GM18909 (cell line): ENCODE results near the gene CCL17.

ENCODE experiments used
- ATAC-seq: cut with Tn5 transposase; IDR thresholded peaks from one replicate; pipeline ENCODE4 v1.9.1; 2021; ENCODE audit warnings: mild to moderate bottlenecking; ENCODE audit not compliant: unreplicated experiment, poor library complexity

CCL17 gene

GRCh38 chr16:57377080-57377841 lies 27.3 kb upstream of the CCL17 start:
- ATAC-seq = peak; percentile 75

GRCh38 chr16:57379579-57379978 lies 25.0 kb upstream of the CCL17 start:
- ATAC-seq = no peak

DNA sequence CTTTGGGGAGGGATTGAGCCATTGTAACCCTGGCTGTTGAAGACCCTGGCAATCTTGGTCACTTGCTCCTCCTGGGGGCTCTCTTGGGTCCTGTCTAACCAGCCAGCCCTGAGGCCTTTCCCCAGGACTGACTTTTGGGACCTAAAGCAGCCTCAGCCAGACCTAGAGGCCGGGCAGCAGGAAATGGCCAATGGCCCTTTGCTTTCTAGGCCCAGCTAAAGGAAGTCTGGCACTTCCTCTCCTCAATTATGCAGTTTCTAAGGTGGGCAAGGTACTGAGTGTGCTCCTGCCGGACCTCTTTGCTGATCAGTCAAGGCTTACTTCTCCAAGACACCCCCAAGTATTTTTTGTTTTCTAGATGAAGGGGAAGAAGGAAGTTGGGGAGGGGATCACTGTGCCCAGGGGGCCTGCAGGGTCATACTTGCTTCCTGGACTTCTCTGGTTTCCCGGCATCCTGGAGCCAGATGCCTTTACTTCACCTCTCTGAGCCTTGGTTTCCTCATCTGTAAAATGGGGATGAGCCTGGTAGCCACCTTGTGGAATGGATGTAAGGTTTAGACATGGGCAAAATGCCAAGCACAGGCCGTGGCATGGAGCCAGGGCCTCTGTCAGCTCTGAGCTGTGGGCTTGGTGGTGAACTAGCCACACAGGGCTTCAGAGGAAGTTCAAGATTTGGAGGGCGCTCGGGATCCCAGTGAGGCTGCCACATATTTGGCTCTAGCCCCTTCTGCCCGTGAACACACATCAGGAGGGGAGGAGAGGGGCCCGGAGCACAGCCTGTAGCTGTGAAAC lies 23.7 kb upstream of the CCL17 start:
- ATAC-seq = no peak

DNA sequence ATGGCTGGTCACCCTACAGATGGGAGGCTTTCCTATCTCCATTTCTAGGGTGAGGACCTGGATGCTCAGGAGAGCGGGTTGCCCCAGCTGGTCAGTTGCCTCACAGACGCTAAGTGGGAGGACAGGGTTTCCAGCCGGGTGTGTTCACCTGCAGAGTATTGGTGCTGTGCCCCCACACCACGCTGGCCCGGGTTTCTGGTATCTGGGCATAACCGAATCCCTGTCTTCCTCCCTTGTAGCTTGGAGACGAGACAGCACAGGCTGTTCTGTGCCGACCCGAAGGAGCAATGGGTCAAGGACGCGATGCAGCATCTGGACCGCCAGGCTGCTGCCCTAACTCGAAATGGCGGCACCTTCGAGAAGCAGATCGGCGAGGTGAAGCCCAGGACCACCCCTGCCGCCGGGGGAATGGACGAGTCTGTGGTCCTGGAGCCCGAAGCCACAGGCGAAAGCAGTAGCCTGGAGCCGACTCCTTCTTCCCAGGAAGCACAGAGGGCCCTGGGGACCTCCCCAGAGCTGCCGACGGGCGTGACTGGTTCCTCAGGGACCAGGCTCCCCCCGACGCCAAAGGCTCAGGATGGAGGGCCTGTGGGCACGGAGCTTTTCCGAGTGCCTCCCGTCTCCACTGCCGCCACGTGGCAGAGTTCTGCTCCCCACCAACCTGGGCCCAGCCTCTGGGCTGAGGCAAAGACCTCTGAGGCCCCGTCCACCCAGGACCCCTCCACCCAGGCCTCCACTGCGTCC lies 22.6 kb upstream of the CCL17 start:
- ATAC-seq = no peak

- no peak for ATAC-seq
Measured at GRCh38 chr16:57382535-57383275, 21.9 kb upstream of the CCL17 start.

DNA sequence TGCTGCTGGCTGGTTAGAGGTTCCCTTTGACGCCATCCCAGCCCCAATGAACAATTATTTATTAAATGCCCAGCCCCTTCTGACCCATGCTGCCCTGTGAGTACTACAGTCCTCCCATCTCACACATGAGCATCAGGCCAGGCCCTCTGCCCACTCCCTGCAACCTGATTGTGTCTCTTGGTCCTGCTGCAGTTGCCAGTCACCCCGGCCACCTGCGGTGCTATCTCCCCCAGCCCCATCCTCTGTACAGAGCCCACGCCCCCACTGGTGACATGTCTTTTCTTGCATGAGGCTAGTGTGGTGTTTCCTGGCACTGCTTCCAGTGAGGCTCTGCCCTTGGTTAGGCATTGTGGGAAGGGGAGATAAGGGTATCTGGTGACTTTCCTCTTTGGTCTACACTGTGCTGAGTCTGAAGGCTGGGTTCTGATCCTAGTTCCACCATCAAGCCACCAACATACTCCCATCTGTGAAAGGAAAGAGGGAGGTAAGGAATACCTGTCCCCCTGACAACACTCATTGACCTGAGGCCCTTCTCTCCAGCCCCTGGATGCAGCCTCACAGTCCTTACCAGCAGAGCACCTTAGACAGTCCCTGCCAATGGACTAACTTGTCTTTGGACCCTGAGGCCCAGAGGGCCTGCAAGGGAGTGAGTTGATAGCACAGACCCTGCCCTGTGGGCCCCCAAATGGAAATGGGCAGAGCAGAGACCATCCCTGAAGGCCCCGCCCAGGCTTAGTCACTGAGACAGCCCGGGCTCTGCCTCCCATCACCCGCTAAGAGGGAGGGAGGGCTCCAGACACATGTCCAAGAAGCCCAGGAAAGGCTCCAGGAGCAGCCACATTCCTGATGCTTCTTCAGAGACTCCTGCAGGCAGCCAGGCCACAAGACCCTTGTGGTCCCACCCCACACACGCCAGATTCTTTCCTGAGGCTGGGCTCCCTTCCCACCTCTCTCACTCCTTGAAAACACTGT lies 21.0 kb upstream of the CCL17 start:
- no peak for ATAC-seq

- ATAC-seq = no peak
Measured at GRCh38 chr16:57384248-57385070, 20.1 kb upstream of the CCL17 start.

DNA sequence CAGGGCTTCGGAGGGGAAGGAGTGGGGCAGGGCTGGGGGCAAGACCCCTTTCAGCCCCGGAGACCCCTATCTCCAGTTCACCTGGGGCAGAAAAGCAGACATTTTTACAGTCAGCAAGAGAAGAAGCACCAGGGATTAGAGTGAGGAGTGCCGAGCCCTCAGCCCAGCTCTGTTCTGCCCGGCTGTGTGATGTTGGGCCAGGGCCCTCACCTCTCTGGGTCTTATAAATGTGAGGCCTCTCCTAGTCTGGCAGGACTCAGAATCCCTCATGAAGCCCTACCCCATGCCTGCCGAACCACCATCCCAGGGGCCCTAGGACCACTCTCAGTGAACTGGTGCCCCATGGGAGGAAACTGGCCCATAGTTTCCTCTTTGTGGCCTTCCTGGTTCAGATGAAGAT lies 19.5 kb upstream of the CCL17 start:
- ATAC-seq = no peak

GRCh38 chr16:57386381-57386951 lies 18.1 kb upstream of the CCL17 start:
- ATAC-seq = no peak

DNA sequence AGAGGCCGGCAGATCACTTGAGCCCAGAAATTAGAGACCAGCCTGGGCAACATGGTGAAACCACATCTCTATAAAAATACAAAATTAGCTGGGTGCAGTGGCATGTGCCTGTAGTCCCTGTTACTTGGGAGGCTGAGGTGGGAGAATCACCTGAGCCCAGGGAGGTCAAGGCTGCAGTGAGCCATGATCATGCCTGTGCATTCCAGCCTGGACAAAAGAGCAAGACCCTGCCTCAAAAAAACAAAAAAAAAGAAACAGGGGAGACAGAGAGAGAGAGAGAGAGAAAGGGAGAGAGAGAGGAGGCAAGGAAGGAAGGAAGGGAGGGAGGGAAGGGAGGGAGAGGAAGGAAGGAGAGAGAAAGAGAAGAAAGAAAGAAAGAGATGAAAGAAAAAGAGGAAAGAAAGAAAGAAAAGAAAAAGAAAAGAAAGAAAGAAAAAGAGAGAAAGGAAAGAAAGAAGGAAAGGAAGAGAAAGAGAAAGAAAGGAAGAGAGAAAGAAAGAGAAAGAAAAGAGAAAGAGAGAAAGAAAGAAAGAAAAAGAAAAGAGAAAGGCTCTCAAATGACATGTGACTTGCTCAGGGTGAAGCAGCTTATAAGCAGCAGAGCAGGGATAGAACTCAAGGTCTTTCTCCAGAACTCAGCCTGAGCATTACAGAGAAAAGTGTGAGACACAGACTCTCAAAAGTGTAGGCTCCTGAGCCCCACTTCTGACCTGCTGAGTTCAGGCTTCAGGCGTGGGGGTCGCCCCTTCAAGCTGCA lies 16.8 kb upstream of the CCL17 start:
- ATAC-seq = no peak

DNA sequence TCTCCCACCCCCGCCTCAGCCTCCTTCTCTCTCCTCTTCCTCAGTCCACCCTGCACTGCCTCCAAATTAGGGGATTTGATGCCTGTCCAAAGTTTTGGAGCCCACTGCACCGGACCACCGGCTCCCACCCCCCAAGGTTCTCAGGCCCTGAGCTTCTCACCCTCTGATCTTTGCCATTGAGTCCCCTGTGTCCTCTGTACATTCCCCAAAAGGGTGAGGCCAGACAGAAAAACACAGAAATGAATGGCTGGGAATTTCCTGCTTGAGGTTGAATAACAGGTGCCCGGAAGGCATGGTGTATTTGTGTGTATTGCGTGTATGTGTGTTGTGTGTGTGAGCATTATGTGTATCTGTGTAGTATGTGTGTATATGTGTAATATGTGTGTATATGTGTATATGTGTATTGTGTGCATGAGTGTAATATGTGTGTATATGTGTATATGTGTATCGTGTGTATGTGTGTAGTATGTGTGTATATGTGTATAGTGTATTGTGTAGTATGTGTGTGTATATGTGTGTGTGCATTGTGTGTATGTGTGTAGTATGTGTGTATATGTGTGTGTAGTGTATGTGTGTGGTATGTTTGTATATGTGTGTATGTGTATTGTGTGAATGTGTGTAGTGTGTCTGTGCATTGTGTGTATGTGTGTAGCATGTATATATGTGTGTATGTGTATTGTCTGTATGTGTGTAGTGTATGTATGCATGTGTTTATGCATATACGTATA lies 16.0 kb upstream of the CCL17 start:
- no peak for ATAC-seq

DNA sequence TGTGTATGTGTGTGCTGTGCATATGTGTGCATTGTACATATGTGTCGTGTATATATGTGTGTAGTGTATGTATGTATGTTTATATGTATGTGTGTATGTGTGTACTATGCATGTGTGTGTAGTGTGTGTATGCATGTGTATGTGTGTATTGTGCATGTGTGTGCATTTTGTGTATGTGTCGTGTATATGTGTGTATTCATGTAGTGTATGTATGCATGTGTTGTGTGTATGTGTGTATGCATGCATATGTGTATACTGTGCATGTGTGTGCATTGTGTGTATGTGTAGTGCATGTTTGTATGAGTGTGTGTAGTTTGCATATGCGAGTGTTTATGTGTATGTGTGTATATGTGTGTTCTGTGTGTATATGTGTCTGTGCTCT lies 15.5 kb upstream of the CCL17 start:
- ATAC-seq = no peak

DNA sequence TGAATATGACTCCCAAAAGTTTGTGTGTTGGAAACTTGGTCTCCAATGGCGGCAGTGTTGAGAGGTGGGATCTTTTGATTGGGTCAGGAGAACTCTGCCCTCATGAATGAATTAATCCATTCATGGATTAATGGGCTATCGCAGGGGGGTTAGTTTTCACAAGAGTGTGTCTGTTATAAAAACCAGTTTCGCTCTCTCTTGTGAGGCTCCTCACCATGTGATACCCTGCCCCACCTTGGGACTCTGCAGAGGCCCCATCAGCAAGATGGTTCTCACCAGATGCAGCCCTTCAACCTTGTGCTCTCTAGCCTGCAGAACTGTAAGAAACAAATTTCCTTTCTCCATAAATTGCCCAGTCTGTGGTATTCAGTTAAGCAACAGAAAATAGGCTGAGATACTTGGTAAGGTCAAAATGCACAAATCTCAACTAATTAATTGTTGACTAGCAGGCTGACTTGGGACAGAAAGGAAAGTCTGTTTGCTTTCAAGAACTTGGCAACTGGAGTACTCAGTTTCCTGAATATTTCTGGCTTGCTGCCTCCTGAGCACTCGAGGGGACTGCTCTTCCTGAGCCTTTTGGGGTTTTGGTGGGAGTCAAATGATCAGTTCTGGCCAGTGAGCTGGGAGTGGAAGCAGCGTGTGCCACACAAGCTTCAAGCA lies 13.8 kb upstream of the CCL17 start:
- ATAC-seq = no peak

DNA sequence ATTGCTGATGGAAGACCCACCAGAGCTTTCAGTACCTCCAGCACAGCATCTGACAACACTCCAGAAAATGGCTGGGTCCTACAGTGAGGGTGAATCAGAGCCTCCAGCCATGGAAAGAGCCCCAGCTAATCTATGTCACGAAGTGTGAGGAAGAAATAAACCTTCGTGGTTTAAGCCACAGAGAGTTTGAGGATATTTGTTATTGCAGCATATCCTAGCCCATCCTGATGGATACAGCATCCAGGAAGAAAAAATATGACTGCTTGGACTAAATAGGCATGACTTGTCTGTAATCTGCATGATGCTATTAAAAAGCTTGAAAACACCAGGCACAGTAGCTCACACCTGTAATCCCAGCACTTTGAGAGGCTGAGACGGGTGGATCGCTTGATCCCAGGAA lies 13.3 kb upstream of the CCL17 start:
- ATAC-seq = no peak

DNA sequence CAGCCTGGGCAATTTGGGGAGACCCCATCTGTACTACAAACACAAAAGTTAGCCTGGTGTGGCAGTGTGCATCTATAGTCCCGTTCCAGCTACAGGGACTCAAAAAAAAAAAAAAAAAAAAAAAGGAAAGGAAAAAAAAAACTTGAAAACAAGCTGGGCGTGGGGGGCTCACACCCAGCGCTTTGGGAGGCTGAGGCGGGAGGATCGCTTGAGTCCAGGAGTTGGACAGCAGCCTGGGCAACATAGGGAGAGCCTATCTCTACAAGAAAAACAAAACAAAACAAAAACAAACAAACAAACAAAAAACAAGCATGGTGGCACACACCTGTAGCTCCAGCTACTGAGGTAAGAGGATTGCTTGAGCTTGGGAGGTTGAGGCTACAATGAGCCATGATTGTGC lies 12.9 kb upstream of the CCL17 start:
- ATAC-seq = no peak

DNA sequence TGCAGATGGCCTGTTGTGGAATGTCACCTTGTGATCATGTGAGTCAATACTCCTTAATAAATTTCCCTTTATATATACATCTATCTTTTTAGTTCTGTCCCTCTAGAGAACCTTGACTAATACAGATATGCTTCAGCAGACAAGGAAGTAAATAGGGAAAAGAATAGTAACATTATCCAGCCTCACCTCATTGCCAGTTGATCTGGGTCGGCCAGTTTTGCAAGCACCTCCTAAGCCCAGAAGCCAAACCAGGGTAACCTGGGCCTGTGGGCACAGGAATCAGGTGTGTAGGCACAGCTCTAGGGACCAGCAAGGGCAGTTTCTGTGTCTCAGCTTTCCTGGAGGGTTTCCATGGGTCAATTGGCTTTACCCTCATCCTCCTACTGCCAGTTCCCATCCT lies 11.9 kb upstream of the CCL17 start:
- no peak for ATAC-seq
